ENCODE results near the gene CFAP74.

GRCh38 chr1:2023187-2023586 lies 19.6 kb upstream of the CFAP74 start:
- TF ChIP-seq SMC3 (conservative IDR thresholded peaks at IDR 0.05; ENCODE audit: insufficient read depth, low read depth, low read length) (no peak), ZZZ3 (IDR thresholded peaks at IDR 0.05) (no peak), TAF1 (IDR thresholded peaks at IDR 0.05; ENCODE audit: control insufficient read depth, extremely low read depth, insufficient read depth, low read length, severe bottlenecking) (no peak), HMGXB4 (CRISPR knock-in tag; IDR thresholded peaks at IDR 0.05) (no peak), POLR2A (conservative IDR thresholded peaks at IDR 0.05) (no peak), ARID4B (CRISPR knock-in tag; IDR thresholded peaks at IDR 0.05) (no peak), TARDBP (IDR thresholded peaks at IDR 0.05) (no peak), TEAD4 (IDR thresholded peaks at IDR 0.05; ENCODE audit: low read length) (no peak), TEAD4 (CRISPR knock-in tag; IDR thresholded peaks at IDR 0.05; ENCODE audit: borderline replicate concordance) (no peak)
